HG03565 (cell line): ENCODE measurements around the gene PLCG2.
"Not testable (repeated sequence)": the region's sequence is repeated elsewhere in the genome, so short reads cannot be mapped to it uniquely, and the experiment has no call there.

Experiments used
- ATAC-seq: cut with Tn5 transposase; IDR thresholded peaks from one replicate; pipeline ENCODE4 v1.9.1; 2021; ENCODE audit warnings: mild to moderate bottlenecking, moderate library complexity; ENCODE audit not compliant: unreplicated experiment

Gene PLCG2

GRCh38 chr16:81778861-81779535, at the start of gene PLCG2:
PLCG2 (plus strand) TSS chr16:81779291; CDS start chr16:81785990, 6,699 bp downstream.
- peak; percentile 58 for ATAC-seq

- ATAC-seq, result no peak
Measured at GRCh38 chr16:81729451-81729850, 49.6 kb upstream of the PLCG2 start.

- ATAC-seq, result peak; percentile 49
Measured at GRCh38 chr16:81730090-81731051, 48.7 kb upstream of the PLCG2 start.

GRCh38 chr16:81731649-81732048, 47.4 kb upstream of the PLCG2 start:
- no peak for ATAC-seq

GRCh38 chr16:81732699-81733098, 46.4 kb upstream of the PLCG2 start:
- ATAC-seq, result no peak

- ATAC-seq, result no peak
Measured at GRCh38 chr16:81733295-81733694, 45.8 kb upstream of the PLCG2 start.

- ATAC-seq, result no peak
Measured at GRCh38 chr16:81734632-81735434, 44.3 kb upstream of the PLCG2 start.

GRCh38 chr16:81737885-81738536, 41.1 kb upstream of the PLCG2 start:
- peak; percentile 49 for ATAC-seq

GRCh38 chr16:81738783-81739496, 40.2 kb upstream of the PLCG2 start:
- no peak for ATAC-seq

- ATAC-seq, result no peak
Measured at GRCh38 chr16:81739503-81739902, 39.6 kb upstream of the PLCG2 start.

- peak; percentile 50 for ATAC-seq
Measured at GRCh38 chr16:81740169-81740568, 38.9 kb upstream of the PLCG2 start.

- ATAC-seq, result not testable (repeated sequence)
Measured at GRCh38 chr16:81741430-81741770, 37.7 kb upstream of the PLCG2 start.

- ATAC-seq, result no peak
Measured at GRCh38 chr16:81744385-81744784, 34.7 kb upstream of the PLCG2 start.

- ATAC-seq, result no peak
Measured at GRCh38 chr16:81744911-81745310, 34.2 kb upstream of the PLCG2 start.

GRCh38 chr16:81745704-81746558, 33.2 kb upstream of the PLCG2 start:
- ATAC-seq, result no peak

GRCh38 chr16:81746566-81746965, 32.5 kb upstream of the PLCG2 start:
- no peak for ATAC-seq

GRCh38 chr16:81748476-81749198, 30.5 kb upstream of the PLCG2 start:
- ATAC-seq, result no peak

GRCh38 chr16:81752225-81752875, 26.7 kb upstream of the PLCG2 start:
- peak; percentile 84 for ATAC-seq
